Ectodermal cell (in vitro differentiated cells): ENCODE measurements around the gene PLS3.
"Not testable (repeated sequence)": the region's sequence is repeated elsewhere in the genome, so short reads cannot be mapped to it uniquely, and the experiment has no call there.

Experiments
- H3K27ac ChIP-seq: 2 replicates; pipeline ENCODE4 v1.7.0; 2013; ENCODE audit warnings: mild to moderate bottlenecking, low read depth, low read length; ENCODE audit not compliant: insufficient read depth, poor library complexity, severe bottlenecking
- H3K27me3 ChIP-seq: 2 replicates; pipeline ENCODE4 v1.7.0; 2013; ENCODE audit warnings: mild to moderate bottlenecking, low read length; ENCODE audit not compliant: insufficient read depth, control insufficient read depth, poor library complexity, severe bottlenecking
- H3K36me3 ChIP-seq: one replicate; pipeline ENCODE4 v1.7.0; 2013; ENCODE audit warnings: low read length; ENCODE audit not compliant: control insufficient read depth, insufficient read depth
- H3K4me1 ChIP-seq: one replicate; pipeline ENCODE4 v1.7.0; 2013; ENCODE audit warnings: low read length; ENCODE audit not compliant: control insufficient read depth, insufficient read depth
- H3K4me3 ChIP-seq: 2 replicates; pipeline ENCODE4 v1.7.0; 2013; ENCODE audit warnings: low read depth, low read length, control low read depth; ENCODE audit not compliant: insufficient read depth
- H3K9me3 ChIP-seq: 2 replicates; pipeline ENCODE4 v1.7.0; 2013; ENCODE audit warnings: mild to moderate bottlenecking, low read length, moderate library complexity; ENCODE audit not compliant: control insufficient read depth
- WGBS, 2 experiments: methylation state at CpG; one replicate each; pipeline ENCODE4 v1.1.7; 2013; ENCODE audit warnings: missing lambda C conversion rate in 2 of 2; 5-methylcytosine and 5-hydroxymethylcytosine counted together

Gene PLS3

GRCh38 chrX:115539841-115540240 lies 21.1 kb upstream of the PLS3 start:
- Histone ChIP-seq H3K36me3 (no peaks in the 10 kb centered on the region), H3K4me1 (no peaks in the 10 kb centered on the region), H3K4me3 (no peak overlapping the region), H3K27ac (no peak overlapping the region), H3K27me3 (no peaks in the 10 kb centered on the region), H3K9me3 (no peaks in the 10 kb centered on the region)
- WGBS, 2 experiments, result 100% methylated on average over 1 to 2 of the region's 2 CpGs

- H3K36me3 ChIP-seq, H3K27me3 ChIP-seq, H3K27ac ChIP-seq, H3K4me3 ChIP-seq, H3K4me1 ChIP-seq, H3K9me3 ChIP-seq: not testable (repeated sequence)
- WGBS, 2 experiments, result 96% methylated on average over 10 of the region's 10 CpGs
These were observed 19.9 kb upstream of the PLS3 start for GRCh38 chrX:115541045-115541444.

DNA sequence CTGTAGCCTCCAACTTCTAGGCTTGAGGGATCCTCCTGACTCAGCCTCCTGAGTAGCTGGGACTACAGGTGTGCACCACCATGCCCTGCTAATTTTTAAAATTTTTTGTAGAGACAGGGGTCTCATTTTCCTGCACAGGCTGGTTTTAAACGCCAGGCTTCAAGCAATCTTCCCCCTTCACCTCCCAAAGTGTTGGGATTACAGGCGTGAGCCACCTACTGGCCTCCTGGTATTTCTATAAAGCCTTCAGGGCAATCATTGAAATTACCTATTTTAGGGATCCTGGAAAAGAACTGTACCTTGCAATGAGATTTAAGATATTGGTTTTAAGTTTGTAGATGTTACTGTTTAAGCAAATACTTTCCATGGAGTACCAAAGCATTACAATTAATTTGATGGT lies 13.5 kb upstream of the PLS3 start:
- no peaks in the 10 kb centered on the region for H3K27me3 ChIP-seq
- no peak overlapping the region for H3K27ac ChIP-seq
- H3K9me3 ChIP-seq, result no peaks in the 10 kb centered on the region
- H3K4me3 ChIP-seq, result no peak overlapping the region
- no peaks in the 10 kb centered on the region for H3K4me1 ChIP-seq
- H3K36me3 ChIP-seq, result no peaks in the 10 kb centered on the region
- 40 to 56% methylated on average over 2 of the region's 2 CpGs for WGBS, 2 experiments

- Histone ChIP-seq H3K27me3 (no peaks in the 10 kb centered on the region), H3K36me3 (no peaks in the 10 kb centered on the region), H3K4me1 (no peaks in the 10 kb centered on the region), H3K27ac (no peak overlapping the region), H3K4me3 (no peak overlapping the region), H3K9me3 (no peaks in the 10 kb centered on the region)
- WGBS, 2 experiments, result 86 to 88% methylated on average over 1 to 2 of the region's 3 CpGs
These were observed 12.0 kb upstream of the PLS3 start for GRCh38 chrX:115549008-115549407.

- no peak overlapping the region for H3K4me3 ChIP-seq
- H3K4me1 ChIP-seq, result no peaks in the 10 kb centered on the region
- 82 to 90% methylated on average over 4 to 5 of the region's 5 CpGs for WGBS, 2 experiments
These were observed 7.8 kb upstream of the PLS3 start for GRCh38 chrX:115553171-115553570.

DNA sequence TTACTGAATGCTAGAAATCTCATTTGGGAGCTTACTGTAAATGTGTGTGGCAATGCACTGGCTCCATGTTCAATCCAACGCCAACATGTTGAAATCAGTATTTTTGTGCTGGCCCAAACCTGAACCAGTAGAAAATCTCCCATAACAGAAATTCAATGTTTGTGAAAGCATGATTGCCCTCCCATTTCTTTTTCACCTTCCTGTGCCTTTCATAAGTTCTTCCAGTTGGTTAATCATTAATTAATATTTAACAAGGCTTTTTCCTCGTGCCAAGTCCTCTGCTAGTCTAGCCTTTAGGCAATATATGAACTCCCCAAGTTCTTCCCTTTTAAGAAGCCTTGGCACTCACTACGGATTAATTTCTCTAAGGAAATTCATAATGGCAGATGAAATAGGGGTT lies 1.3 kb upstream of the PLS3 start:
- H3K9me3 ChIP-seq, result no peaks in the 10 kb centered on the region
- 94 to 97% methylated on average over 3 of the region's 3 CpGs for WGBS, 2 experiments
- H3K4me3 ChIP-seq, result no peak overlapping the region
- H3K36me3 ChIP-seq, result no peaks in the 10 kb centered on the region
- H3K27ac ChIP-seq, result no peak overlapping the region
- no peaks in the 10 kb centered on the region for H3K27me3 ChIP-seq
- no peaks in the 10 kb centered on the region for H3K4me1 ChIP-seq

More at GRCh38 chrX:115553171-115553570, 7.8 kb upstream of the PLS3 start:
- Histone ChIP-seq H3K27ac (no peak overlapping the region), H3K27me3 (no peaks in the 10 kb centered on the region), H3K36me3 (no peaks in the 10 kb centered on the region), H3K9me3 (no peaks in the 10 kb centered on the region)

GRCh38 chrX:115560211-115560977 lies 580 bp upstream of the PLS3 start:
- Histone ChIP-seq H3K27me3 (no peaks in the 10 kb centered on the region), H3K36me3 (no peaks in the 10 kb centered on the region), H3K9me3 (no peaks in the 10 kb centered on the region), H3K4me1 (no peaks in the 10 kb centered on the region), H3K27ac (no peak overlapping the region), H3K4me3 (peak overlapping the region; percentile 50)
- WGBS, 2 experiments, result 55 to 59% methylated on average over 8 to 10 of the region's 10 CpGs

GRCh38 chrX:115561605-115562479 lies 868 bp downstream of the PLS3 start:
- Histone ChIP-seq H3K4me3 (peak overlapping the region; percentile 50), H3K4me1 (no peaks in the 10 kb centered on the region), H3K9me3 (no peaks in the 10 kb centered on the region), H3K27me3 (no peaks in the 10 kb centered on the region), H3K27ac (peak overlapping the region; percentile 63), H3K36me3 (no peaks in the 10 kb centered on the region)
- WGBS, 2 experiments, result 0% methylated on average over 54 to 55 of the region's 55 CpGs

DNA sequence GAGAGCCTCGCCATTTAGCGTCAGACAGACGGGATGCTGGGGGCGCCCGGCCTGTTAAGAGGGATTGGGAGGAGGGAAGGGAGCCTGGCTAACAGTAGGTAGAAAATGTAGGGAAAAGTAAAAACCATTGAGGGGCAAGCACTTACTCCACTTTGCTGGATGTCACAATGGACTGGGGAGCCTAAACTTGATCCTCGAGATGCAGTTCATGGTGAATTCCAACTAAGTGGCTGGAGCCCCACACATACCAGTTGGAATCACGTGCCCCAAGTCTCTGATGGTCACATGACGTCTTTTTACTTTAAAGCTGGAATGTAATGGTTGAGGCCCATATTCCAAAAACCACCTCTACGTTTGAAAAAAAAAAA lies 1.5 kb downstream of the PLS3 start:
- Histone ChIP-seq H3K27me3 (no peaks in the 10 kb centered on the region), H3K27ac (no peak overlapping the region), H3K9me3 (no peaks in the 10 kb centered on the region), H3K4me3 (peak overlapping the region; percentile 50), H3K36me3 (no peaks in the 10 kb centered on the region), H3K4me1 (no peaks in the 10 kb centered on the region)
- WGBS, 2 experiments, result 0 to 1% methylated on average over 8 to 9 of the region's 9 CpGs

DNA sequence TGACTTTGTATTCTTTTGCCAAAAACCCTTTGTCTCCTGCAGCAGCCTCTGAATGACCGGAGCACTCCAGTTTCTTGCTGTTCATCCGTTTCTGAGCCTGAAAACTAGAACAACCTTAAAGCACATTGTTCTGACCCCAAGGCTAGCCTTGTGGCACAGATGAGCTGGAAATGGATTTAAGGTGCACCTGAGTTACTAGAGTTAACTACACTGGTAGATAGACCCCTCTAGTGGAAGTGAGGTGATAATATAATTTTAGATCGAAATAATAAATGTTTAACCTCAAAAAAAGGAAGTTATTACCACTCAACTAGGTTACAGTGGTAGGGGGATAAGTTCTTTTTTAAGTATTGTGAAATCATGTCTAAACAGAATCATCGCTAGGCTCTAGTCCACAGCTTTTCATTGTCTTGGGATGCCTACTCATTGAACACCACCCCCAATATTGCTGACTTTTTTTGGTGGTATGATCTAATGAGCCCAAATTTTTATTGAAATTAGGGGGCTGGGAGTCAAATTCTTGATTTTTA lies 2.7 kb downstream of the PLS3 start:
- Histone ChIP-seq H3K9me3 (no peaks in the 10 kb centered on the region), H3K36me3 (no peaks in the 10 kb centered on the region), H3K27ac (no peak overlapping the region), H3K27me3 (no peaks in the 10 kb centered on the region), H3K4me1 (no peaks in the 10 kb centered on the region), H3K4me3 (no peak overlapping the region)
- 77 to 91% methylated on average over 2 of the region's 4 CpGs for WGBS, 2 experiments
